HUES64 (cell line): ENCODE results near the gene PRR16.

ENCODE experiments used
- H3K27ac ChIP-seq: 2 replicates; pipeline ENCODE4 v1.7.0; 2013; ENCODE audit warnings: low read depth, low read length, inconsistent platforms
- H3K27me3 ChIP-seq: 2 replicates; pipeline ENCODE4 v1.6.1; 2013; ENCODE audit warnings: mild to moderate bottlenecking, low read length; ENCODE audit not compliant: insufficient read depth
- H3K36me3 ChIP-seq: 2 replicates; pipeline ENCODE4 v1.6.1; 2013; ENCODE audit warnings: mild to moderate bottlenecking, low read length; ENCODE audit not compliant: insufficient read depth
- H3K4me1 ChIP-seq: 2 replicates; pipeline ENCODE4 v1.6.1; 2013; ENCODE audit warnings: mild to moderate bottlenecking, low read length, moderate library complexity; ENCODE audit not compliant: insufficient read depth
- H3K4me3 ChIP-seq: 2 replicates; pipeline ENCODE4 v1.5.1; 2013; ENCODE audit warnings: mild to moderate bottlenecking, low read length, moderate library complexity
- H3K9ac ChIP-seq: 2 replicates; pipeline ENCODE4 v1.6.1; 2013; ENCODE audit warnings: mild to moderate bottlenecking, low read depth, low read length
- H3K9me3 ChIP-seq: 2 replicates; pipeline ENCODE4 v1.6.1; 2013; ENCODE audit warnings: low read depth, low read length; ENCODE audit not compliant: insufficient read depth
- WGBS: fragments of 150-250, 120-280 bp; methylation state at CpG from one replicate; pipeline ENCODE4 v1.1.7; 2013; ENCODE audit warnings: missing lambda C conversion rate; 5-methylcytosine and 5-hydroxymethylcytosine counted together

PRR16 gene

GRCh38 chr5:120463006-120463680 is 957 bp upstream of the PRR16 start:
- no peaks in the 10 kb centered on the region for H3K36me3 ChIP-seq
- 80% methylated on average over 3 of the region's 5 CpGs for WGBS
- H3K27me3 ChIP-seq, result peaks cover 57% of the 10 kb centered on the region
- no peak overlapping the region for H3K27ac ChIP-seq
- no peaks in the 10 kb centered on the region for H3K4me1 ChIP-seq
- no peak overlapping the region for H3K9ac ChIP-seq
- no peak overlapping the region for H3K4me3 ChIP-seq
- no peaks in the 10 kb centered on the region for H3K9me3 ChIP-seq

GRCh38 chr5:120464627-120465435 is 731 bp downstream of the PRR16 start:
- under 1% methylated on average over 32 of the region's 33 CpGs for WGBS
- Histone ChIP-seq H3K27ac (no peak overlapping the region), H3K4me3 (peak overlapping the region; percentile 68), H3K9ac (no peak overlapping the region), H3K4me1 (no peaks in the 10 kb centered on the region), H3K27me3 (peaks cover 57% of the 10 kb centered on the region), H3K9me3 (no peaks in the 10 kb centered on the region), H3K36me3 (no peaks in the 10 kb centered on the region)

- WGBS, result under 1% methylated on average over 31 of the region's 33 CpGs
- H3K4me1 ChIP-seq, result no peaks in the 10 kb centered on the region
- H3K27me3 ChIP-seq, result peaks cover 57% of the 10 kb centered on the region
- H3K9ac ChIP-seq, result no peak overlapping the region
- H3K4me3 ChIP-seq, result peak overlapping the region; percentile 68
- no peaks in the 10 kb centered on the region for H3K9me3 ChIP-seq
- H3K36me3 ChIP-seq, result no peaks in the 10 kb centered on the region
- H3K27ac ChIP-seq, result no peak overlapping the region
These were observed 1.4 kb downstream of the PRR16 start for GRCh38 chr5:120465436-120465961.

DNA sequence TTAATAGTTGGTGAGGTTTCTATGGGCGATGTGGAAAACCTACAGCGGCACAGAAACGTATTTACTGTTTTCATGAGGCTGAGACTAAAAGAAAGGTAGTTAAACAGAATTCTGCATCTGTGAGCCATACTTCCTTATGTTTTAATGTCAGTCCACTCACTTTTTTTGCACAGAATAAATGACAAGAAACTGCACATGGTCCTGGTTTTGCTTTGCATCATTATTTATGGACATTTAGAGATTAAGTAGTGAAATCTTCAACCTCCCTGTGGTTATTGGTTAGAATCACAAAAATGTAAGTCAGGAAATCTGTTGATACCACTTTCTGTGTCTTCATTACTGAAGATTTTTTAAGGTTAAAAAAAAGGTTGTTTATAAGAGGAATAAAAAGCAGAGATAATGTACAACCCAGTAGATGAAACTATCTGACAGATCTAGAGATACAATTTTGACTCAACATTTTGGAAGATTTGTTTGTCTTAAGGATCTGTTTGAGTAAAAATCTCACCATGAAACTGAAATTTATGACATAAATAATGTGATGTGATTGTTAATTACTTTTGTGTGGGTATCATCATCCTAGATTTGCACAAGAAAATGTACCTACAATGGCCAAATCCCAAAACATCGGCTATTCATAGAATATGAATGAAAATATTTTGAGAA is 2.4 kb downstream of the PRR16 start:
- Histone ChIP-seq H3K4me1 (no peaks in the 10 kb centered on the region), H3K27ac (no peak overlapping the region), H3K4me3 (peak overlapping the region; percentile 68; the same call in 1 of the 2 replicates), H3K9ac (no peak overlapping the region), H3K36me3 (no peaks in the 10 kb centered on the region), H3K27me3 (peaks cover 57% of the 10 kb centered on the region), H3K9me3 (no peaks in the 10 kb centered on the region)
- 88% methylated on average over 4 of the region's 4 CpGs for WGBS

DNA sequence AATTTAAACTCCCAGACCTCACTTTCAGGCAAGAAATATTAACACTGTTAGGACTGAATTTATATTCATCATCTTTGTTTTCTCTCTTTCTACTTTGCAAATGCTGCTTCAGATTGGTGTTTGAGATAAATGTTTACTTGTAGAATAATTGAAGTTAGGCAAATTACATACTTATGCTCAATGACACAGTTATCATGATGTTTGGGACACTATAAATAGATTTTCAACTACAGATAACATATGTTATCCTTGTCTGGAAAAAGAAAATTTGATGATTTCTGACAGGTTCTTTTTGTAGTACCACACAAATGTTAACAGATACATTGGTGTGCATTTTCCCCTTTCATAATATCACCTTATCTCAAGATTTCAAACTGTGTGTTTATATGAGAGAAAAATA is 7.9 kb downstream of the PRR16 start:
- Histone ChIP-seq H3K27me3 (peaks cover 11% of the 10 kb centered on the region), H3K4me3 (no peak overlapping the region), H3K36me3 (no peaks in the 10 kb centered on the region), H3K9me3 (no peaks in the 10 kb centered on the region), H3K4me1 (no peaks in the 10 kb centered on the region), H3K9ac (no peak overlapping the region), H3K27ac (no peak overlapping the region)

- Histone ChIP-seq H3K9me3 (no peaks in the 10 kb centered on the region), H3K27ac (no peak overlapping the region), H3K4me3 (no peak overlapping the region), H3K27me3 (peaks cover 2% of the 10 kb centered on the region; the same call in 1 of the 2 replicates), H3K36me3 (no peaks in the 10 kb centered on the region), H3K4me1 (no peaks in the 10 kb centered on the region), H3K9ac (no peak overlapping the region)
These were observed 8.8 kb downstream of the PRR16 start for GRCh38 chr5:120472911-120473310.

- Histone ChIP-seq H3K27ac (no peak overlapping the region), H3K9me3 (no peaks in the 10 kb centered on the region), H3K4me1 (no peaks in the 10 kb centered on the region), H3K4me3 (no peak overlapping the region), H3K9ac (no peak overlapping the region), H3K36me3 (no peaks in the 10 kb centered on the region), H3K27me3 (no peaks in the 10 kb centered on the region)
- 87% methylated on average over 2 of the region's 2 CpGs for WGBS
These were observed 9.2 kb downstream of the PRR16 start for GRCh38 chr5:120473332-120473731.

- H3K36me3 ChIP-seq, result no peaks in the 10 kb centered on the region
- peaks cover 6% of the 10 kb centered on the region; the same call in 1 of the 2 replicates for H3K4me1 ChIP-seq
- H3K27me3 ChIP-seq, result no peaks in the 10 kb centered on the region
- WGBS, result 90% methylated on average over 1 of the region's 1 CpG
- H3K9me3 ChIP-seq, result no peaks in the 10 kb centered on the region
- H3K9ac ChIP-seq, result no peak overlapping the region
- no peak overlapping the region for H3K27ac ChIP-seq
- no peak overlapping the region for H3K4me3 ChIP-seq
These were observed 12.0 kb downstream of the PRR16 start for GRCh38 chr5:120476063-120476462.

DNA sequence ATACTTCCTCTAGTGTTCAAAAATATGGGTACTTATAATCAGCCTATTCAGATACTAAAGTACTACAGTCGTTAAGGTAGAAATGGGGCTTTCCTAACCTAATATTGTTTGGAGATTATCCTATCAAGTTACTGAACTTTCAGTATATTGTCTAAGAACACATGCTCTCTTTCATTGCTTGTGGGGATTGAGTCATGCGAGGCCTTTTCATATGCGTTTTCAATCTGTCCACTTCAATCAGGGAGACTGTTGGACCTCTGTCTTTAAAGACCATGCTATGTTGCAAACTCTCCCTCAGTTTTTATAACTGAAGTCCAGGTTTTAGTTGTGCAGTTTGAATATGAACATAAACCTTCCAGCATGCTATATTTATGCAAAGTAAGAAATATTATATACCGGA is 15.0 kb downstream of the PRR16 start:
- Histone ChIP-seq H3K36me3 (no peaks in the 10 kb centered on the region), H3K9ac (no peak overlapping the region), H3K4me1 (peaks cover 6% of the 10 kb centered on the region; the same call in 1 of the 2 replicates), H3K9me3 (no peaks in the 10 kb centered on the region), H3K27ac (no peak overlapping the region), H3K27me3 (no peaks in the 10 kb centered on the region), H3K4me3 (no peak overlapping the region)
- 88% methylated on average over 2 of the region's 4 CpGs for WGBS

DNA sequence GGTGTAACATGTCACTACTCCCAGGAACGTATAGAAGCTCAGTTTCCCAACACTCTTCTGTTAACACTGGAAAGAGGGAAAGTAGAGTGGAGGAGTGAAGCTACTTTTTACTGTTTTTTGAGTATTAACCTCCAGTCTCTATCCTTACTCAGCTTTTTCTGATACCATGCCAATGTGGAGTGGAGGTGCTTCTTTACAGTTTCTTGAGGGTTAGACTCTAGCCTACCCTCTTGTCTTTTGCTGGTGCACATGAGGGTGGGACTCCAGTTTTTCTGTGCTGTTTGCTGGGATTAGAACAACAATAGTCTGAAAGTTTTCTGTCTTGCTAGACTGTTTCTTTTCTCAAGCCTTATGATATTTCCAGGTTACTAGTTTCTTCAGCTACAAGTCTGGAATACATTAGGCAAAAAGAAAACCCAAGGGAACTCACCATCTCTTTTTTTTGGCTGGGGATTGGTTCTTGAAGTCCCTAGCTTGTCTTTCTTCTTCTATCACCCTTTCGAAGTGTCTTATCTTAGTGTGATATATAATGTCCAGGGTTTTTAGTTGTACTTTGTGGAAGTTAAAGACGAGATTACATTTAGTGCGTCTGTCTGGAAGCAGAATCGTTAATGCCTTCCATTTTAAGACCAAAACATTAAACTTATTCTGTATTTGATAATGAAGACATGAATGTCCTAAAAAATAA is 35.9 kb downstream of the PRR16 start:
- no peaks in the 10 kb centered on the region for H3K9me3 ChIP-seq
- no peak overlapping the region for H3K4me3 ChIP-seq
- H3K27ac ChIP-seq, result no peak overlapping the region
- H3K36me3 ChIP-seq, result no peaks in the 10 kb centered on the region
- 88% methylated on average over 3 of the region's 5 CpGs for WGBS
- H3K27me3 ChIP-seq, result no peaks in the 10 kb centered on the region
- H3K9ac ChIP-seq, result no peak overlapping the region
- H3K4me1 ChIP-seq, result no peaks in the 10 kb centered on the region
